T-cell (primary cell): ENCODE data around the gene HLA-C. TPM values are rescaled to one million over a fixed set of nuclear protein-coding genes. Genes with fewer than 3 reads are reported as not detected.
"Not testable (repeated sequence)": the region's sequence is repeated elsewhere in the genome, so short reads cannot be mapped to it uniquely, and the experiment has no call there.

Experiments used
- ATAC-seq, 4 experiments: fragments of 200-7000 bp in 3 of 4; fragments of 150-1000 bp in 1 of 4; cut with Tn5 transposase; replicated peaks in 1 of 4; 1 replicate in 3 of 4; 2 replicates in 1 of 4; pipeline ENCODE4 v1.10.0; 2021; ENCODE audit warnings: moderate library complexity in 3 of 4, mild to moderate bottlenecking in 2 of 4, moderate number of reproducible peaks in 1 of 4
- CTCF ChIA-PET, 2 donors: fragments of 300-600 bp; sonication (Branson Sonifier 250); formaldehyde crosslinking; loops; one replicate each; lab custom pipeline; 2022; ENCODE audit warnings: antibody characterized with exemption in 2 of 2; lab: Charles Lee
- POLR2A ChIA-PET, 2 donors: fragments of 300-600 bp; sonication (Branson Sonifier 250); formaldehyde crosslinking; loops; one replicate each; lab custom pipeline; 2022; ENCODE audit warnings: antibody characterized with exemption in 2 of 2; lab: Charles Lee
- DNase-seq, 35 experiments: peaks; one replicate each; pipeline versions ENCODE4 v3.0.0 to v3.0.0-alpha.2; 2013 to 2023
- H3K27ac ChIP-seq: one replicate; pipeline ENCODE4 v1.5.1; 2013; ENCODE audit warnings: low read length
- H3K27me3 ChIP-seq, 2 experiments: replicated peaks in 1 of 2; 1 replicate in 1 of 2; 2 replicates in 1 of 2; pipeline versions ENCODE4 v1.6.1 to v1.7.0; 2013; ENCODE audit warnings: low read length in 1 of 2, mixed read lengths in 1 of 2; ENCODE audit not compliant: control insufficient read depth in 2 of 2, insufficient read depth in 2 of 2; ENCODE audit errors: extremely low read depth in 1 of 2
- H3K36me3 ChIP-seq, 2 donors: 1 replicate in 1 of 2; 2 replicates in 1 of 2; pipeline versions ENCODE4 v1.6.1 to v1.7.0; 2013; ENCODE audit warnings: low read length in 1 of 2; ENCODE audit not compliant: control insufficient read depth in 2 of 2, insufficient read depth in 1 of 2; ENCODE audit errors: extremely low read depth in 1 of 2
- H3K4me1 ChIP-seq, 2 experiments: 1 replicate in 1 of 2; 2 replicates in 1 of 2; pipeline versions ENCODE4 v1.6.1 to v1.7.0; 2013; ENCODE audit warnings: low read length in 2 of 2, mixed read lengths in 1 of 2; ENCODE audit not compliant: insufficient read depth in 2 of 2, control insufficient read depth in 1 of 2; ENCODE audit errors: extremely low read depth in 1 of 2
- H3K4me3 ChIP-seq, 2 donors: 1 replicate in 1 of 2; 2 replicates in 1 of 2; pipeline versions ENCODE4 v1.5.1 to v1.7.0; 2013; ENCODE audit warnings: mild to moderate bottlenecking in 2 of 2, low read length in 1 of 2, moderate library complexity in 1 of 2; ENCODE audit not compliant: control insufficient read depth in 1 of 2; ENCODE audit errors: extremely low read depth in 1 of 2
- H3K9me3 ChIP-seq: 2 replicates; pipeline ENCODE4 v1.7.0; 2013
- H3K27ac Mint-ChIP-seq, 2 donors: one replicate each; pipeline ENCODE4 v1.8.0; 2020 to 2021; ENCODE audit warnings: mild to moderate bottlenecking in 2 of 2, mixed read lengths in 2 of 2
- H3K27me3 Mint-ChIP-seq, 2 donors: one replicate each; pipeline ENCODE4 v1.8.0; 2021 to 2022; ENCODE audit warnings: mixed read lengths in 2 of 2
- H3K36me3 Mint-ChIP-seq: one replicate; pipeline ENCODE4 v1.8.0; 2021; ENCODE audit warnings: mixed read lengths
- H3K4me1 Mint-ChIP-seq, 3 donors: one replicate each; pipeline ENCODE4 v1.8.0; 2020 to 2022; ENCODE audit warnings: mixed read lengths in 3 of 3, mild to moderate bottlenecking in 1 of 3
- H3K4me3 Mint-ChIP-seq, 3 donors: one replicate each; pipeline ENCODE4 v1.8.0; 2020 to 2022; ENCODE audit warnings: mild to moderate bottlenecking in 3 of 3, mixed read lengths in 3 of 3, moderate library complexity in 3 of 3
- H3K9me3 Mint-ChIP-seq, 3 donors: one replicate each; pipeline ENCODE4 v1.8.0; 2020 to 2022; ENCODE audit warnings: mixed read lengths in 3 of 3
- WGBS: methylation state at CpG from one replicate; pipeline ENCODE4 v1.1.5; 2013; ENCODE audit warnings: missing lambda C conversion rate; ENCODE audit not compliant: insufficient coverage; 5-methylcytosine and 5-hydroxymethylcytosine counted together
- total RNA-seq, 35 experiments: library from RNA in 6 of 35; stranded (reverse) in 6 of 35; fragments of 120-200 nt in 1 of 35; gene quantifications; one replicate each; pipeline versions ENCODE4 v1.2.1 to v1.2.4 and lab custom pipeline; 2013 to 2026

HLA-C gene
- total RNA-seq, 5 donors from 2014 or later (not counting 1 experiment from before 2014, with no cell fraction given) = 1,368 to 2,791 (median 2,039) TPM

GRCh38 chr6:31279647-31280046 lies 7.8 kb upstream of the HLA-C start:
- POLR2A ChIA-PET, H3K36me3 ChIP-seq, H3K9me3 ChIP-seq, CTCF ChIA-PET, H3K4me3 ChIP-seq, H3K4me1 ChIP-seq, H3K36me3 Mint-ChIP-seq, DNase-seq, H3K27ac Mint-ChIP-seq, H3K27ac ChIP-seq, H3K9me3 Mint-ChIP-seq, H3K4me3 Mint-ChIP-seq, ATAC-seq, H3K27me3 ChIP-seq: not testable (repeated sequence)
- peaks cover 3 to 10% of the 10 kb centered on the region in 2 donors for H3K27me3 Mint-ChIP-seq
- H3K4me1 Mint-ChIP-seq = peaks cover 3 to 13% (median 5%) of the 10 kb centered on the region in 3 donors
- no CpG with 5 or more reads among the region's 3 CpGs for WGBS

- Histone ChIP-seq H3K36me3 (peaks cover 0 to 25% of the 10 kb centered on the region in 2 donors), H3K27ac (peak overlapping the region; percentile 99), H3K9me3 (no peaks in the 10 kb centered on the region), H3K27me3 (no peaks in the 10 kb centered on the region), H3K4me1 (peaks cover 11 to 36% of the 10 kb centered on the region in 2 experiments), H3K4me3 (peak overlapping the region; percentile 74 to 99)
- H3K27me3 Mint-ChIP-seq = peaks cover 0 to 5% of the 10 kb centered on the region in 2 donors
- peak overlapping the region; percentile 100 for H3K27ac Mint-ChIP-seq
- DNase-seq (peak in 7 of 35 experiments; percentile 10 to 64 (median 27)), ATAC-seq (peak in 1 of 4 experiments; percentile 18)
- H3K36me3 Mint-ChIP-seq = peaks cover 30% of the 10 kb centered on the region
- POLR2A ChIA-PET = interaction anchor here in 1 of 2 donors (0.5 to 1.3 kb wide), 8 partner anchors 12 to 771 kb away, joined by 3 to 6 read pairs (median 3); no protein-coding TSS in a partner anchor
- CTCF ChIA-PET = interaction anchor here in 1 of 2 donors (0.7 to 2.0 kb wide), 3 partner anchors 27 to 125 kb away, joined by 3 to 6 read pairs (median 3); no protein-coding TSS in a partner anchor
- H3K4me1 Mint-ChIP-seq = peaks cover 42 to 70% (median 45%) of the 10 kb centered on the region in 3 donors
- H3K4me3 Mint-ChIP-seq = peak overlapping the region; percentile 97 to 98 (median 97)
- whole genome bisulfite sequencing = 27% methylated on average over 3 of the region's 10 CpGs
- no peaks in the 10 kb centered on the region for H3K9me3 Mint-ChIP-seq
These were observed 1.1 kb upstream of the HLA-C start for GRCh38 chr6:31272836-31273626.

- H3K27me3 Mint-ChIP-seq = peaks cover 0 to 5% of the 10 kb centered on the region in 2 donors
- peaks cover 11 to 42% of the 10 kb centered on the region in 2 experiments for H3K4me1 ChIP-seq
- no peaks in the 10 kb centered on the region for H3K9me3 ChIP-seq
- H3K4me3 Mint-ChIP-seq = peak overlapping the region; percentile 97 to 98 (median 97)
- peak overlapping the region; percentile 100 for H3K27ac Mint-ChIP-seq
- DNase-seq (peak in 4 of 35 experiments; percentile 25 to 62 (median 27)), ATAC-seq (peak in 2 of 4 experiments; percentile 4 to 10)
- peaks cover 48 to 75% (median 51%) of the 10 kb centered on the region in 3 donors for H3K4me1 Mint-ChIP-seq
- H3K36me3 Mint-ChIP-seq = peaks cover 36% of the 10 kb centered on the region
- no peaks in the 10 kb centered on the region for H3K27me3 ChIP-seq
- H3K9me3 Mint-ChIP-seq = no peaks in the 10 kb centered on the region
- H3K36me3 ChIP-seq = peaks cover 0 to 27% of the 10 kb centered on the region in 2 donors
- peak overlapping the region; percentile 74 to 99 for H3K4me3 ChIP-seq
- H3K27ac ChIP-seq = peak overlapping the region; percentile 99
- 4% methylated on average over 2 of the region's 4 CpGs for WGBS
- ChIA-PET POLR2A (interaction anchor here in 1 of 2 donors (0.5 to 1.3 kb wide), 6 partner anchors 12 to 269 kb away, joined by 3 to 6 read pairs (median 4); no protein-coding TSS in a partner anchor), CTCF (interaction anchor here in 1 of 2 donors (0.7 to 2.0 kb wide), 3 partner anchors 27 to 125 kb away, joined by 3 to 6 read pairs (median 3); no protein-coding TSS in a partner anchor)
These were observed 544 bp upstream of the HLA-C start for GRCh38 chr6:31272436-31272835.

- Mint-ChIP-seq H3K36me3 (peaks cover 36% of the 10 kb centered on the region), H3K27ac (peak overlapping the region; percentile 100), H3K4me3 (peak overlapping the region; percentile 97 to 98 (median 97)), H3K27me3 (no peaks in the 10 kb centered on the region), H3K4me1 (peaks cover 58 to 76% (median 61%) of the 10 kb centered on the region in 3 donors), H3K9me3 (no peaks in the 10 kb centered on the region)
- Histone ChIP-seq H3K4me3 (peak overlapping the region; percentile 74 to 99), H3K36me3 (peaks cover 0 to 27% of the 10 kb centered on the region in 2 donors), H3K27ac (peak overlapping the region; percentile 99), H3K9me3 (no peaks in the 10 kb centered on the region), H3K27me3 (no peaks in the 10 kb centered on the region), H3K4me1 (peaks cover 11 to 45% of the 10 kb centered on the region in 2 experiments)
- CTCF ChIA-PET = no interaction called here
- POLR2A ChIA-PET = interaction anchor here in 1 of 2 donors (0.6 kb wide), 1 partner anchor 404 kb away, joined by 3 read pairs; no protein-coding TSS in a partner anchor
- under 1% methylated on average over 54 of the region's 62 CpGs for WGBS
- DNase-seq = peak in 29 of 35 experiments; percentile 29 to 78 (median 57)
- ATAC-seq = peak; percentile 11 to 27 (median 19)
These were observed 878 bp downstream of the HLA-C start for GRCh38 chr6:31270788-31271640.

GRCh38 chr6:31268836-31269235 lies 3.1 kb downstream of the HLA-C start:
- Mint-ChIP-seq H3K36me3 (peaks cover 36% of the 10 kb centered on the region), H3K4me1 (peaks cover 52 to 74% (median 54%) of the 10 kb centered on the region in 3 donors), H3K4me3 (peak overlapping the region; percentile 97 to 98 (median 97)), H3K27me3 (no peaks in the 10 kb centered on the region), H3K9me3 (peaks cover 0 to 5% (median 0%) of the 10 kb centered on the region in 3 donors), H3K27ac (peak overlapping the region; percentile 73 to 81)
- no peak for ATAC-seq
- CTCF ChIA-PET = interaction anchor here in 1 of 2 donors (0.6 kb wide), 2 partner anchors 72 to 308 kb away, joined by 3 to 4 read pairs; no protein-coding TSS in a partner anchor
- H3K4me3 ChIP-seq = peak overlapping the region in 1 of 2 donors; percentile 99
- WGBS = 100% methylated on average over 1 of the region's 5 CpGs
- no peaks in the 10 kb centered on the region for H3K27me3 ChIP-seq
- H3K27ac ChIP-seq = no peak overlapping the region
- peaks cover 0 to 27% of the 10 kb centered on the region in 2 donors for H3K36me3 ChIP-seq
- H3K9me3 ChIP-seq = no peaks in the 10 kb centered on the region
- DNase-seq = peak in 2 of 35 experiments; percentile 18 to 37
- POLR2A ChIA-PET = interaction anchor here (0.6 to 2.0 kb wide), 5 partner anchors 70 to 777 kb away, joined by 3 to 39 read pairs (median 4); no protein-coding TSS in a partner anchor
- H3K4me1 ChIP-seq = peaks cover 11 to 42% of the 10 kb centered on the region in 2 experiments
